WTC11 (cell line): ENCODE results near the gene RNU1-3. TPM values are rescaled to one million over a fixed set of nuclear protein-coding genes. Genes with fewer than 3 reads are reported as not detected.
A peak's percentile ranks its signal among the peaks of the same experiment; 100 is the strongest.
"Not testable (repeated sequence)": the region's sequence is repeated elsewhere in the genome, so short reads cannot be mapped to it uniquely, and the experiment has no call there.

Source experiments
- ATAC-seq: fragments of 200-7000 bp; cut with Tn5 transposase; 2 replicates; pipeline ENCODE4 v1.10.0; 2021; ENCODE audit warnings: mild to moderate bottlenecking, moderate library complexity
- CTCF ChIA-PET: fragments of 300-600 bp; sonication (Branson Sonifier 250); formaldehyde crosslinking; loops from one replicate; lab custom pipeline; 2021; ENCODE audit warnings: antibody characterized with exemption; lab: Charles Lee
- POLR2A ChIA-PET: fragments of 350-600 bp; sonication (Branson Sonifier 250); formaldehyde crosslinking; loops from one replicate; lab custom pipeline; 2021; ENCODE audit warnings: antibody characterized with exemption; lab: Charles Lee
- DNase-seq: peaks from one replicate; pipeline ENCODE4 v3.0.0; 2021; ENCODE audit warnings: low spot score
- H3K27ac Mint-ChIP-seq: 2 replicates; pipeline ENCODE4 v1.8.0; 2021; ENCODE audit warnings: mixed read lengths
- H3K27me3 Mint-ChIP-seq: 2 replicates; pipeline ENCODE4 v1.8.0; 2021; ENCODE audit warnings: low read depth, mild to moderate bottlenecking, moderate library complexity, mixed read lengths
- H3K36me3 Mint-ChIP-seq: 2 replicates; pipeline ENCODE4 v1.8.0; 2021; ENCODE audit warnings: mixed read lengths
- H3K4me1 Mint-ChIP-seq: 2 replicates; pipeline ENCODE4 v1.8.0; 2022; ENCODE audit warnings: mixed read lengths
- H3K4me3 Mint-ChIP-seq: 2 replicates; pipeline ENCODE4 v1.8.0; 2021; ENCODE audit warnings: mild to moderate bottlenecking, moderate library complexity, mixed read lengths
- H3K9me3 Mint-ChIP-seq: 2 replicates; pipeline ENCODE4 v1.8.0; 2021; ENCODE audit warnings: mixed read lengths
- ZNF121 ChIP-seq: sonication (generic); formaldehyde crosslinking; IDR thresholded peaks from 2 replicates; pipeline ENCODE4 v1.8.0; 2023; ENCODE audit warnings: missing genetic modification reagents
- total RNA-seq: library from RNA; stranded (reverse); gene quantifications from 3 replicates; pipeline ENCODE4 v1.2.3, GENCODE V29; 2021

Gene RNU1-3
- total RNA-seq, 1 experiment from 2014 or later, result 1,197 TPM

GRCh38 chr1:16707130-16708093 is 40.7 kb upstream of the RNU1-3 start:
- CTCF ChIA-PET, result interaction anchor here (0.6 to 3.8 kb wide), 22 partner anchors 8 to 279 kb away, joined by 3 to 71 read pairs (median 8); partner anchors contain the start of genes CROCC and NBPF1
- not testable (repeated sequence) for H3K4me1 Mint-ChIP-seq, H3K27ac Mint-ChIP-seq, H3K36me3 Mint-ChIP-seq, DNase-seq, H3K27me3 Mint-ChIP-seq, H3K9me3 Mint-ChIP-seq
- peak; percentile 35 for ATAC-seq
- POLR2A ChIA-PET, result interaction anchor here (0.6 kb wide), 1 partner anchor 148 kb away, joined by 3 read pairs; no protein-coding TSS in a partner anchor
- peak overlapping the region; percentile 43; the same call in 1 of the 2 replicates for H3K4me3 Mint-ChIP-seq
- peak; percentile 65 for TF ChIP-seq ZNF121 (CRISPR knock-in tag)

GRCh38 chr1:16706302-16706701 is 39.6 kb upstream of the RNU1-3 start:
- DNase-seq, H3K4me3 Mint-ChIP-seq, POLR2A ChIA-PET, H3K4me1 Mint-ChIP-seq, ATAC-seq, H3K9me3 Mint-ChIP-seq, H3K36me3 Mint-ChIP-seq, H3K27me3 Mint-ChIP-seq, H3K27ac Mint-ChIP-seq: not testable (repeated sequence)
- CTCF ChIA-PET, result interaction anchor here (0.5 to 3.8 kb wide), 7 partner anchors 10 to 88 kb away, joined by 3 to 71 read pairs (median 26); no protein-coding TSS in a partner anchor

- H3K27ac Mint-ChIP-seq, H3K36me3 Mint-ChIP-seq, POLR2A ChIA-PET, DNase-seq, ATAC-seq, H3K27me3 Mint-ChIP-seq, H3K9me3 Mint-ChIP-seq, H3K4me1 Mint-ChIP-seq, H3K4me3 Mint-ChIP-seq: not testable (repeated sequence)
- CTCF ChIA-PET, result interaction anchor here (1.1 to 2.0 kb wide), 4 partner anchors 11 to 91 kb away, joined by 3 to 13 read pairs (median 7); partner anchors contain the start of gene NBPF1
Measured at GRCh38 chr1:16704502-16705100, 37.9 kb upstream of the RNU1-3 start.

- H3K36me3 Mint-ChIP-seq, ATAC-seq, H3K4me3 Mint-ChIP-seq, H3K27ac Mint-ChIP-seq, POLR2A ChIA-PET, H3K4me1 Mint-ChIP-seq, H3K27me3 Mint-ChIP-seq, H3K9me3 Mint-ChIP-seq, DNase-seq: not testable (repeated sequence)
- CTCF ChIA-PET, result interaction anchor here (1.1 to 2.0 kb wide), 3 partner anchors 11 to 84 kb away, joined by 3 to 13 read pairs (median 11); no protein-coding TSS in a partner anchor
Measured at GRCh38 chr1:16704076-16704475, 37.3 kb upstream of the RNU1-3 start.

GRCh38 chr1:16703602-16704001 is 36.9 kb upstream of the RNU1-3 start:
- POLR2A ChIA-PET, DNase-seq, H3K4me3 Mint-ChIP-seq, H3K27ac Mint-ChIP-seq, H3K27me3 Mint-ChIP-seq, H3K4me1 Mint-ChIP-seq, ATAC-seq, H3K36me3 Mint-ChIP-seq, H3K9me3 Mint-ChIP-seq: not testable (repeated sequence)
- CTCF ChIA-PET, result interaction anchor here (1.1 to 2.0 kb wide), 3 partner anchors 10 to 84 kb away, joined by 3 to 13 read pairs (median 11); no protein-coding TSS in a partner anchor

- H3K27ac Mint-ChIP-seq, DNase-seq, H3K27me3 Mint-ChIP-seq, POLR2A ChIA-PET, H3K4me1 Mint-ChIP-seq, H3K9me3 Mint-ChIP-seq, H3K4me3 Mint-ChIP-seq, H3K36me3 Mint-ChIP-seq: not testable (repeated sequence)
- peak; percentile 46 for ATAC-seq
- CTCF ChIA-PET, result interaction anchor here (1.0 to 2.5 kb wide), 3 partner anchors 10 to 82 kb away, joined by 7 to 19 read pairs (median 11); no protein-coding TSS in a partner anchor
Measured at GRCh38 chr1:16703141-16703540, 36.4 kb upstream of the RNU1-3 start.

GRCh38 chr1:16702280-16702679 is 35.5 kb upstream of the RNU1-3 start:
- H3K27ac Mint-ChIP-seq, H3K4me3 Mint-ChIP-seq, DNase-seq, H3K27me3 Mint-ChIP-seq, H3K9me3 Mint-ChIP-seq, H3K36me3 Mint-ChIP-seq, H3K4me1 Mint-ChIP-seq, ATAC-seq: not testable (repeated sequence)
- CTCF ChIA-PET, result interaction anchor here (0.9 to 5.6 kb wide), 6 partner anchors 9 to 84 kb away, joined by 3 to 73 read pairs (median 12); no protein-coding TSS in a partner anchor
- POLR2A ChIA-PET, result interaction anchor here (0.5 kb wide), 1 partner anchor 82 kb away, joined by 4 read pairs; no protein-coding TSS in a partner anchor

- CTCF ChIA-PET, result interaction anchor here (0.6 to 5.6 kb wide), 12 partner anchors 8 to 346 kb away, joined by 3 to 73 read pairs (median 7); no protein-coding TSS in a partner anchor
- H3K9me3 Mint-ChIP-seq, H3K27me3 Mint-ChIP-seq, H3K4me1 Mint-ChIP-seq, H3K4me3 Mint-ChIP-seq, DNase-seq, H3K36me3 Mint-ChIP-seq, H3K27ac Mint-ChIP-seq, POLR2A ChIA-PET: not testable (repeated sequence)
- ATAC-seq, result peak; percentile 1; the same call in 1 of the 2 replicates
Measured at GRCh38 chr1:16701189-16701588, 34.4 kb upstream of the RNU1-3 start.

GRCh38 chr1:16700138-16700895 is 33.6 kb upstream of the RNU1-3 start:
- not testable (repeated sequence) for H3K27ac Mint-ChIP-seq, H3K4me3 Mint-ChIP-seq, H3K9me3 Mint-ChIP-seq, H3K36me3 Mint-ChIP-seq, H3K27me3 Mint-ChIP-seq, H3K4me1 Mint-ChIP-seq, DNase-seq
- ChIA-PET CTCF (interaction anchor here (0.5 to 5.6 kb wide), 26 partner anchors 7 to 347 kb away, joined by 3 to 73 read pairs (median 6); partner anchors contain the start of gene NBPF1), POLR2A (interaction anchor here (1.6 kb wide), 1 partner anchor 9 kb away, joined by 4 read pairs; no protein-coding TSS in a partner anchor)
- ATAC-seq, result peak; percentile 70

GRCh38 chr1:16699440-16699839 is 32.7 kb upstream of the RNU1-3 start:
- not testable (repeated sequence) for ATAC-seq, H3K4me3 Mint-ChIP-seq, H3K36me3 Mint-ChIP-seq, H3K4me1 Mint-ChIP-seq, H3K27ac Mint-ChIP-seq, H3K9me3 Mint-ChIP-seq
- peak; percentile 43 for DNase-seq
- H3K27me3 Mint-ChIP-seq, result peaks cover 12% of the 10 kb centered on the region
- POLR2A ChIA-PET, result interaction anchor here (0.6 to 1.6 kb wide), 2 partner anchors 8 to 9 kb away, joined by 3 to 4 read pairs; no protein-coding TSS in a partner anchor
- CTCF ChIA-PET, result interaction anchor here (1.0 to 5.6 kb wide), 20 partner anchors 8 to 261 kb away, joined by 3 to 73 read pairs (median 4); partner anchors contain the start of gene NBPF1
